ENCODE measurements around the gene GRID1.

GRCh38 chr10:86155054-86155921 is 211.3 kb downstream of the GRID1 start:
- TF ChIP-seq GATA2 (IDR thresholded peaks at IDR 0.05; ENCODE audit: low read depth, low read length) (no peak), GATA3 (IDR thresholded peaks at IDR 0.05; ENCODE audit: low read depth, low read length) (no peak)

Measured in SH-SY5Y (cell line).